ENCODE results near the gene MTO1. TPM values are rescaled to one million over a fixed set of nuclear protein-coding genes. Genes with fewer than 3 reads are reported as not detected.

Gene MTO1
- polyA plus RNA-seq, 1 of the 3 experiments (the other 2 are of a cell fraction) = 11.4 TPM

GRCh38 chr6:73534628-73535027 lies 73.1 kb downstream of the MTO1 start:
- Histone ChIP-seq H3K27ac (ENCODE audit: low read depth in 2 of 2, low read length in 1 of 2) (no peak overlapping the region), H3K36me3 (replicated peaks in 1 of 2; ENCODE audit: control insufficient read depth in 1 of 2, insufficient read depth in 2 of 2, low read length in 1 of 2) (no peaks in the 10 kb centered on the region), H3K4me1 (ENCODE audit: control insufficient read depth in 1 of 2, insufficient read depth in 2 of 2, low read depth in 1 of 2, low read length in 1 of 2) (no peaks in the 10 kb centered on the region), H3K79me2 (ENCODE audit: insufficient read depth) (no peaks in the 10 kb centered on the region), H4K20me1 (ENCODE audit: insufficient read depth) (no peaks in the 10 kb centered on the region), H3K9me2 (no peaks in the 10 kb centered on the region), H3F3A (replicated peaks; ENCODE audit: insufficient read depth) (no peaks in the 10 kb centered on the region), H3K9ac (no peak overlapping the region), H3K4me2 (no peak overlapping the region), H3K9me3 (no peaks in the 10 kb centered on the region), H3K4me3 (ENCODE audit: low read depth in 2 of 2, low read length in 1 of 2) (no peak overlapping the region), H3K27me3 (ENCODE audit: insufficient read depth) (no peaks in the 10 kb centered on the region), H2AFZ (ENCODE audit: low read depth) (no peak overlapping the region)
- no peak for DNase-seq
- 50% methylated on average over 2 of the region's 2 CpGs for WGBS (ENCODE audit: low lambda C conversion rate)
- ChIA-PET CTCF (no interaction called here), POLR2A (no interaction called here)
- TF ChIP-seq RAD21 (IDR thresholded peaks at IDR 0.05; ENCODE audit: low read length) = no peak
- TF ChIP-seq, protein P1, sequence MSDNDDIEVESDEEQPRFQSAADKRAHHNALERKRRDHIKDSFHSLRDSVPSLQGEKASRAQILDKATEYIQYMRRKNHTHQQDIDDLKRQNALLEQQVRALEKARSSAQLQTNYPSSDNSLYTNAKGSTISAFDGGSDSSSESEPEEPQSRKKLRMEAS (IDR thresholded peaks at IDR 0.05; ENCODE audit: low read depth) = no peak
- TF ChIP-seq MEF2A (IDR thresholded peaks at IDR 0.05; ENCODE audit: borderline replicate concordance, low read depth) = no peak
- no peak for TF ChIP-seq TCF12 (IDR thresholded peaks at IDR 0.05)
- TF ChIP-seq, protein P2, sequence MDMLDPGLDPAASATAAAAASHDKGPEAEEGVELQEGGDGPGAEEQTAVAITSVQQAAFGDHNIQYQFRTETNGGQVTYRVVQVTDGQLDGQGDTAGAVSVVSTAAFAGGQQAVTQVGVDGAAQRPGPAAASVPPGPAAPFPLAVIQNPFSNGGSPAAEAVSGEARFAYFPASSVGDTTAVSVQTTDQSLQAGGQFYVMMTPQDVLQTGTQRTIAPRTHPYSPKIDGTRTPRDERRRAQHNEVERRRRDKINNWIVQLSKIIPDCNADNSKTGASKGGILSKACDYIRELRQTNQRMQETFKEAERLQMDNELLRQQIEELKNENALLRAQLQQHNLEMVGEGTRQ (IDR thresholded peaks at IDR 0.05; ENCODE audit: borderline replicate concordance, low read depth, low read length) = no peak
- TF ChIP-seq CHD2 (IDR thresholded peaks at IDR 0.05; ENCODE audit: low read length, partially characterized antibody) = no peak
- TF ChIP-seq, protein P3, sequence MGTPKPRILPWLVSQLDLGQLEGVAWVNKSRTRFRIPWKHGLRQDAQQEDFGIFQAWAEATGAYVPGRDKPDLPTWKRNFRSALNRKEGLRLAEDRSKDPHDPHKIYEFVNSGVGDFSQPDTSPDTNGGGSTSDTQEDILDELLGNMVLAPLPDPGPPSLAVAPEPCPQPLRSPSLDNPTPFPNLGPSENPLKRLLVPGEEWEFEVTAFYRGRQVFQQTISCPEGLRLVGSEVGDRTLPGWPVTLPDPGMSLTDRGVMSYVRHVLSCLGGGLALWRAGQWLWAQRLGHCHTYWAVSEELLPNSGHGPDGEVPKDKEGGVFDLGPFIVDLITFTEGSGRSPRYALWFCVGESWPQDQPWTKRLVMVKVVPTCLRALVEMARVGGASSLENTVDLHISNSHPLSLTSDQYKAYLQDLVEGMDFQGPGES (IDR thresholded peaks at IDR 0.05; ENCODE audit: low read depth, low read length) = no peak
- no peak for TF ChIP-seq MXI1 (IDR thresholded peaks at IDR 0.05; ENCODE audit: low read depth, low read length)
- no peak for TF ChIP-seq RXRA (IDR thresholded peaks at IDR 0.05; ENCODE audit: borderline replicate concordance, low read depth)

- DNase-seq = no peak
- Histone ChIP-seq H3K79me2 (ENCODE audit: insufficient read depth) (no peaks in the 10 kb centered on the region), H3K27me3 (ENCODE audit: insufficient read depth) (no peaks in the 10 kb centered on the region), H3K9ac (no peak overlapping the region), H3K4me1 (ENCODE audit: control insufficient read depth in 1 of 2, insufficient read depth in 2 of 2, low read depth in 1 of 2, low read length in 1 of 2) (no peaks in the 10 kb centered on the region), H3K4me2 (no peak overlapping the region), H3F3A (replicated peaks; ENCODE audit: insufficient read depth) (no peaks in the 10 kb centered on the region), H3K4me3 (ENCODE audit: low read depth in 2 of 2, low read length in 1 of 2) (no peak overlapping the region), H3K36me3 (replicated peaks in 1 of 2; ENCODE audit: control insufficient read depth in 1 of 2, insufficient read depth in 2 of 2, low read length in 1 of 2) (no peaks in the 10 kb centered on the region), H3K27ac (ENCODE audit: low read depth in 2 of 2, low read length in 1 of 2) (no peak overlapping the region), H3K9me3 (no peaks in the 10 kb centered on the region), H4K20me1 (ENCODE audit: insufficient read depth) (no peaks in the 10 kb centered on the region), H3K9me2 (no peaks in the 10 kb centered on the region), H2AFZ (ENCODE audit: low read depth) (no peak overlapping the region)
- CTCF ChIA-PET = interaction anchor here (1.0 kb wide), 1 partner anchor 14 kb away, joined by 3 read pairs; no protein-coding TSS in a partner anchor
- POLR2A ChIA-PET = interaction anchor here (0.5 kb wide), 1 partner anchor 147 kb away, joined by 3 read pairs; no protein-coding TSS in a partner anchor
- 90% methylated on average over 3 of the region's 3 CpGs for WGBS (ENCODE audit: low lambda C conversion rate)
- TF ChIP-seq, protein P1 (IDR thresholded peaks at IDR 0.05; ENCODE audit: low read depth) = no peak
- no peak for TF ChIP-seq CTCF (IDR thresholded peaks at IDR 0.05)
- TF ChIP-seq TAF1 (IDR thresholded peaks at IDR 0.05; ENCODE audit: borderline replicate concordance, low read depth, low read length) = no peak
- no peak for TF ChIP-seq GABPA (IDR thresholded peaks at IDR 0.05; ENCODE audit: low read depth)
- no peak for TF ChIP-seq FOXM1 (IDR thresholded peaks at IDR 0.05; ENCODE audit: low read depth)
- TF ChIP-seq NRF1 (IDR thresholded peaks at IDR 0.05; ENCODE audit: low read depth, low read length) = no peak
- TF ChIP-seq CHD2 (IDR thresholded peaks at IDR 0.05; ENCODE audit: low read length, partially characterized antibody) = no peak
- TF ChIP-seq JUND (IDR thresholded peaks at IDR 0.05) = no peak
- TF ChIP-seq TEAD4 (IDR thresholded peaks at IDR 0.05; ENCODE audit: borderline replicate concordance, insufficient read depth) = no peak
- no peak for TF ChIP-seq SMC3 (IDR thresholded peaks at IDR 0.05; ENCODE audit: low read depth, low read length)
- TF ChIP-seq, protein P4, sequence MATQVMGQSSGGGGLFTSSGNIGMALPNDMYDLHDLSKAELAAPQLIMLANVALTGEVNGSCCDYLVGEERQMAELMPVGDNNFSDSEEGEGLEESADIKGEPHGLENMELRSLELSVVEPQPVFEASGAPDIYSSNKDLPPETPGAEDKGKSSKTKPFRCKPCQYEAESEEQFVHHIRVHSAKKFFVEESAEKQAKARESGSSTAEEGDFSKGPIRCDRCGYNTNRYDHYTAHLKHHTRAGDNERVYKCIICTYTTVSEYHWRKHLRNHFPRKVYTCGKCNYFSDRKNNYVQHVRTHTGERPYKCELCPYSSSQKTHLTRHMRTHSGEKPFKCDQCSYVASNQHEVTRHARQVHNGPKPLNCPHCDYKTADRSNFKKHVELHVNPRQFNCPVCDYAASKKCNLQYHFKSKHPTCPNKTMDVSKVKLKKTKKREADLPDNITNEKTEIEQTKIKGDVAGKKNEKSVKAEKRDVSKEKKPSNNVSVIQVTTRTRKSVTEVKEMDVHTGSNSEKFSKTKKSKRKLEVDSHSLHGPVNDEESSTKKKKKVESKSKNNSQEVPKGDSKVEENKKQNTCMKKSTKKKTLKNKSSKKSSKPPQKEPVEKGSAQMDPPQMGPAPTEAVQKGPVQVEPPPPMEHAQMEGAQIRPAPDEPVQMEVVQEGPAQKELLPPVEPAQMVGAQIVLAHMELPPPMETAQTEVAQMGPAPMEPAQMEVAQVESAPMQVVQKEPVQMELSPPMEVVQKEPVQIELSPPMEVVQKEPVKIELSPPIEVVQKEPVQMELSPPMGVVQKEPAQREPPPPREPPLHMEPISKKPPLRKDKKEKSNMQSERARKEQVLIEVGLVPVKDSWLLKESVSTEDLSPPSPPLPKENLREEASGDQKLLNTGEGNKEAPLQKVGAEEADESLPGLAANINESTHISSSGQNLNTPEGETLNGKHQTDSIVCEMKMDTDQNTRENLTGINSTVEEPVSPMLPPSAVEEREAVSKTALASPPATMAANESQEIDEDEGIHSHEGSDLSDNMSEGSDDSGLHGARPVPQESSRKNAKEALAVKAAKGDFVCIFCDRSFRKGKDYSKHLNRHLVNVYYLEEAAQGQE (IDR thresholded peaks at IDR 0.05; ENCODE audit: low read depth, low read length) = no peak
- TF ChIP-seq, protein P2 (IDR thresholded peaks at IDR 0.05; ENCODE audit: borderline replicate concordance, low read depth, low read length) = no peak
- TF ChIP-seq ELF1 (IDR thresholded peaks at IDR 0.05) = no peak
- TF ChIP-seq FOXJ3 (CRISPR knock-in tag; IDR thresholded peaks at IDR 0.05) = no peak
These were observed 76.1 kb downstream of the MTO1 start for GRCh38 chr6:73537677-73538076.
